Measurements from ENCODE around the gene YWHAB.
"Not testable (repeated sequence)": the region's sequence is repeated elsewhere in the genome, so short reads cannot be mapped to it uniquely, and the experiment has no call there.

The YWHAB gene

GRCh38 chr20:44885392-44886265 lies at the start of gene YWHAB:
Gene YWHAB, plus strand, starts transcription at chr20:44885705. Its CDS starts 15,829 bp downstream, at chr20:44901534.
- DNase-seq, result peak; percentile 99

GRCh38 chr20:44836601-44837120 lies 48.8 kb upstream of the YWHAB start:
- DNase-seq, result no peak

GRCh38 chr20:44837946-44838345 lies 47.6 kb upstream of the YWHAB start:
- DNase-seq, result no peak

GRCh38 chr20:44838521-44838920 lies 47.0 kb upstream of the YWHAB start:
- no peak for DNase-seq

- DNase-seq, result no peak
These were observed 46.0 kb upstream of the YWHAB start for GRCh38 chr20:44839481-44839880.

GRCh38 chr20:44840826-44841225 lies 44.7 kb upstream of the YWHAB start:
- no peak for DNase-seq

- no peak for DNase-seq
These were observed 43.5 kb upstream of the YWHAB start for GRCh38 chr20:44841955-44842354.

- no peak for DNase-seq
These were observed 41.6 kb upstream of the YWHAB start for GRCh38 chr20:44843876-44844275.

GRCh38 chr20:44848254-44849015 lies 37.1 kb upstream of the YWHAB start:
- no peak for DNase-seq

- no peak for DNase-seq
These were observed 35.8 kb upstream of the YWHAB start for GRCh38 chr20:44849703-44850102.

- DNase-seq, result no peak
These were observed 35.2 kb upstream of the YWHAB start for GRCh38 chr20:44850272-44850671.

GRCh38 chr20:44850837-44851236 lies 34.7 kb upstream of the YWHAB start:
- no peak for DNase-seq

- no peak for DNase-seq
These were observed 34.0 kb upstream of the YWHAB start for GRCh38 chr20:44851545-44851944.

GRCh38 chr20:44856442-44856841 lies 29.1 kb upstream of the YWHAB start:
- no peak for DNase-seq

GRCh38 chr20:44856856-44857448 lies 28.6 kb upstream of the YWHAB start:
- DNase-seq, result no peak

- DNase-seq, result no peak
These were observed 26.7 kb upstream of the YWHAB start for GRCh38 chr20:44858606-44859360.

GRCh38 chr20:44861531-44862006 lies 23.9 kb upstream of the YWHAB start:
- no peak for DNase-seq

- DNase-seq, result no peak
These were observed 23.2 kb upstream of the YWHAB start for GRCh38 chr20:44862286-44862685.

GRCh38 chr20:44863365-44864084 lies 22.0 kb upstream of the YWHAB start:
- DNase-seq, result not testable (repeated sequence)

- DNase-seq, result not testable (repeated sequence)
These were observed 21.0 kb upstream of the YWHAB start for GRCh38 chr20:44864493-44864892.

GRCh38 chr20:44866703-44867335 lies 18.7 kb upstream of the YWHAB start:
- DNase-seq, result no peak
